NB4 (cell line): Measurements from ENCODE around the gene PSMD7.

ENCODE experiments used
- CTCF ChIP-seq: IDR thresholded peaks from one replicate; pipeline ENCODE4 v1.5.1; 2012; ENCODE audit warnings: low read depth, low read length
- MYC ChIP-seq: IDR thresholded peaks from 2 replicates; pipeline ENCODE4 v1.6.1; 2011; ENCODE audit warnings: low read depth, low read length
- POLR2A ChIP-seq: IDR thresholded peaks from 2 replicates; pipeline ENCODE4 v1.6.1; 2011; ENCODE audit warnings: mild to moderate bottlenecking; ENCODE audit not compliant: insufficient read length; ENCODE audit errors: extremely low read depth

GRCh38 chr16:74268372-74268782 lies 28.2 kb upstream of the PSMD7 start:
- TF ChIP-seq CTCF (no peak), POLR2A (no peak), MYC (no peak)
